SU-DHL-6 (cell line): ENCODE data around the gene DCLK1.

Experiments
- CTCF ChIP-seq: fragments of 200-600 bp; sonication (generic); IDR thresholded peaks from one replicate; pipeline ENCODE4 v1.5.1; 2017; ENCODE audit warnings: antibody characterized with exemption, mild to moderate bottlenecking, low read length, moderate library complexity; ENCODE audit not compliant: insufficient read depth, poor library complexity, severe bottlenecking
- EZH2phosphoT487 ChIP-seq: fragments of 200-600 bp; sonication (generic), shearing (Covaris generic); conservative IDR thresholded peaks from 2 replicates; pipeline ENCODE4 v1.6.1; 2018; ENCODE audit warnings: mild to moderate bottlenecking, antibody characterized with exemption, low read length, moderate library complexity, mixed read lengths

- TF ChIP-seq CTCF = no peak
- TF ChIP-seq EZH2phosphoT487 = no peak
Observed at GRCh38 chr13:35784286-35784951, 346.8 kb downstream of the DCLK1 start.
